ENCODE results near the gene HELZ2.

HELZ2 gene

GRCh38 chr20:63553251-63553932, 20.6 kb downstream of the HELZ2 start:
- no peak overlapping the region for H3K27ac ChIP-seq
- no peak for TF ChIP-seq ZFX (IDR thresholded peaks at IDR 0.05)
- no peak for TF ChIP-seq CTCF (conservative IDR thresholded peaks at IDR 0.05)

GRCh38 chr20:63552481-63553249, 21.4 kb downstream of the HELZ2 start:
- H3K27ac ChIP-seq, result no peak overlapping the region

GRCh38 chr20:63551068-63551467, 23.0 kb downstream of the HELZ2 start:
- TF ChIP-seq ZFX (IDR thresholded peaks at IDR 0.05) (no peak), CTCF (conservative IDR thresholded peaks at IDR 0.05) (no peak)
- no peak overlapping the region for H3K27ac ChIP-seq

More at GRCh38 chr20:63552481-63553249, 21.4 kb downstream of the HELZ2 start:
- TF ChIP-seq CTCF (conservative IDR thresholded peaks at IDR 0.05), result no peak
- no peak for TF ChIP-seq ZFX (IDR thresholded peaks at IDR 0.05)

GRCh38 chr20:63549679-63550282, 24.3 kb downstream of the HELZ2 start:
- no peak for TF ChIP-seq ZFX (IDR thresholded peaks at IDR 0.05)
- no peak for TF ChIP-seq CTCF (conservative IDR thresholded peaks at IDR 0.05)
- no peak overlapping the region for H3K27ac ChIP-seq

GRCh38 chr20:63549019-63549418, 25.0 kb downstream of the HELZ2 start:
- TF ChIP-seq CTCF (conservative IDR thresholded peaks at IDR 0.05) (no peak), ZFX (IDR thresholded peaks at IDR 0.05) (no peak)

GRCh38 chr20:63548542-63548941, 25.5 kb downstream of the HELZ2 start:
- H3K27ac ChIP-seq, result no peak overlapping the region
- TF ChIP-seq ZFX (IDR thresholded peaks at IDR 0.05) (no peak), CTCF (conservative IDR thresholded peaks at IDR 0.05) (no peak)

More at GRCh38 chr20:63549019-63549418, 25.0 kb downstream of the HELZ2 start:
- no peak overlapping the region for H3K27ac ChIP-seq
